ENCODE results near the gene ATP6V1B1. TPM values are rescaled to one million over a fixed set of nuclear protein-coding genes. Genes with fewer than 3 reads are reported as not detected.

ATP6V1B1 gene
- total and polyA plus RNA-seq, 2 of the 13 experiments (the other 11 are each of a cell fraction or from before 2014, with no cell fraction given): 0.58 to 1.6 TPM

DNA sequence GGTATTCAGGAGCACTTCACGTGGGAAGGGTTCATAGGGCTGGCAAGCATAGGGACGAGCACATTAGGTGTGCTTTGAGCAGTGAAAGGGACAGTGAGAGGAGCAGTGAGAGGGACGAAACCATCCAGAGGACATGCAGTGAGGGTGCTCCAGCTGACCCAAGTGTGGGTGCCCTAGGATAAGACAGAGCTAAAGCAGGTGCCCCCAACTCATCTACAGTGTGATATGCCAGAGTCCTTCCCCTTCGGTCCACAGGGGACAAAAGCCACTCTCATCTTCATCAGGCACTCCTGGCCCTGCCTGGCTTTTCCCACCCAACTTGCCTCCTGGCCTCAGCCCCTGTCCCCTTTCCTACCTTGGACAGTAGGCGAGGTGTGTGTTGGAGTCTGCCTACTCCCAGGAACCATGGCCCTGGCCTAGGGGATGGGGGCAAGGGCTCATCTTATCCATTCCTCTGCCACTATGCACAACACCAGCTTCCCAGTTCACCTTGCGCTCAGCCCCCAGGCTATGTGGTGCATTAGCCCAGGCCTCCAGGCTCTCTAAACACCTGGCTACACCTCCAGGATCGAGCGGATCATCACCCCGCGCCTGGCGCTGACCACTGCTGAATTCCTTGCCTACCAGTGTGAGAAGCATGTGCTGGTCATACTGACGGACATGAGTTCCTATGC lies 26.6 kb downstream of the ATP6V1B1 start:
- DNase-seq (ENCODE audit: low spot score) (no peak), ATAC-seq (no peak; the same call in 2 of the 3 replicates), FAIRE-seq (no peak)
- H3K9ac ChIP-seq (ENCODE audit: insufficient read depth, low read depth, low read length): no peak overlapping the region
- BruUV-seq (replicated peaks): no TSS peak
- no peaks in the 10 kb centered on the region for H3K9me3 ChIP-seq (ENCODE audit: low read length)
- H3K4me2 ChIP-seq (ENCODE audit: low read depth, low read length): no peak overlapping the region
- POLR2A ChIA-PET: interaction anchor here (1.0 kb wide), 1 partner anchor 15 kb away, joined by 3 read pairs; no protein-coding TSS in a partner anchor
- no peaks in the 10 kb centered on the region for H4K20me1 ChIP-seq (ENCODE audit: insufficient read depth, low read length)
- H3K4me1 ChIP-seq (ENCODE audit: insufficient read depth, low read length): peaks cover 17% of the 10 kb centered on the region
- no peak overlapping the region for H3K27ac ChIP-seq (ENCODE audit: extremely low read length, insufficient read depth, low read length)
- no peak overlapping the region for H3K4me3 ChIP-seq (replicated peaks in 1 of 3; ENCODE audit: insufficient read depth in 1 of 3, low read depth in 2 of 3, low read length in 3 of 3)
- 45% methylated on average over 12 of the region's 12 CpGs for WGBS (ENCODE audit: low lambda C conversion rate)
- CTCF ChIA-PET (ENCODE audit: low intra/inter-chr PET ratio, low total read pairs): no interaction called here
- intact Hi-C loops (cut with micrococcal nuclease; ENCODE audit: unreplicated experiment): no loop called here
- no peaks in the 10 kb centered on the region for H3K79me2 ChIP-seq (ENCODE audit: insufficient read depth, low read length)
- in situ Hi-C loops (cut with HindIII; ENCODE audit: extremely low pct_ligation_motif_present, low pct_unique_long_range_greater_than_20kb): no loop called here
- peaks cover 0 to 6% of the 10 kb centered on the region in 2 experiments; a peak in 3 of 5 replicates for H3K27me3 ChIP-seq (ENCODE audit: control insufficient read depth in 1 of 2, insufficient read depth in 2 of 2, low read length in 2 of 2)
- H3K36me3 ChIP-seq (replicated peaks in 1 of 2; ENCODE audit: control insufficient read depth in 1 of 2, insufficient read depth in 2 of 2, low read length in 2 of 2): no peaks in the 10 kb centered on the region
- TF ChIP-seq, protein P1, sequence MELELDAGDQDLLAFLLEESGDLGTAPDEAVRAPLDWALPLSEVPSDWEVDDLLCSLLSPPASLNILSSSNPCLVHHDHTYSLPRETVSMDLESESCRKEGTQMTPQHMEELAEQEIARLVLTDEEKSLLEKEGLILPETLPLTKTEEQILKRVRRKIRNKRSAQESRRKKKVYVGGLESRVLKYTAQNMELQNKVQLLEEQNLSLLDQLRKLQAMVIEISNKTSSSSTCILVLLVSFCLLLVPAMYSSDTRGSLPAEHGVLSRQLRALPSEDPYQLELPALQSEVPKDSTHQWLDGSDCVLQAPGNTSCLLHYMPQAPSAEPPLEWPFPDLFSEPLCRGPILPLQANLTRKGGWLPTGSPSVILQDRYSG (CRISPR knock-in tag; IDR thresholded peaks at IDR 0.05): no peak
- TF ChIP-seq RARG (CRISPR knock-in tag; IDR thresholded peaks at IDR 0.05; ENCODE audit: low read depth): no peak
- no peak for TF ChIP-seq ATF7-NPFF (CRISPR knock-in tag; IDR thresholded peaks at IDR 0.05; ENCODE audit: low read depth)
- TF ChIP-seq RXRB (CRISPR knock-in tag; IDR thresholded peaks at IDR 0.05; ENCODE audit: borderline replicate concordance): no peak
- no peak for TF ChIP-seq REPIN1 (CRISPR knock-in tag; IDR thresholded peaks at IDR 0.05; ENCODE audit: borderline replicate concordance, low read depth)
- TF ChIP-seq ZFX (CRISPR knock-in tag; IDR thresholded peaks at IDR 0.05; ENCODE audit: low read depth): no peak
- TF ChIP-seq ZNF562 (CRISPR knock-in tag; IDR thresholded peaks at IDR 0.05; ENCODE audit: borderline replicate concordance): no peak
- no peak for TF ChIP-seq ZNF558 (CRISPR knock-in tag; IDR thresholded peaks at IDR 0.05; ENCODE audit: borderline replicate concordance)
- H2AFZ ChIP-seq (ENCODE audit: low read length): no peak overlapping the region

Data from HepG2 (cell line).